ENCODE measurements around the gene ELMO3.

Gene ELMO3

GRCh38 chr16:67183284-67183626 is 15.7 kb upstream of the ELMO3 start:
- H3K4me1 ChIP-seq (ENCODE audit: control insufficient read depth in 2 of 2, insufficient read depth in 2 of 2, low read length in 2 of 2): peaks cover 28 to 31% of the 10 kb centered on the region in 2 donors
- peak overlapping the region; percentile 97 for H3K27ac ChIP-seq (ENCODE audit: low read depth in 2 of 2, low read length in 2 of 2)

GRCh38 chr16:67183627-67184452 is 15.1 kb upstream of the ELMO3 start, which contains the start of gene MATCAP1:
MATCAP1 (minus strand) TSS chr16:67183963; CDS start chr16:67180610, 3,353 bp downstream.
- H3K27me3 ChIP-seq (ENCODE audit: control insufficient read depth in 2 of 2, insufficient read depth in 2 of 2, low read length in 2 of 2): peaks cover 0 to 2% of the 10 kb centered on the region in 2 donors

More at GRCh38 chr16:67183284-67183626, 15.7 kb upstream of the ELMO3 start:
- Histone ChIP-seq H3K27me3 (ENCODE audit: control insufficient read depth in 2 of 2, insufficient read depth in 2 of 2, low read length in 2 of 2) (peaks cover 0 to 2% of the 10 kb centered on the region in 2 donors), H3K9me3 (ENCODE audit: control insufficient read depth in 2 of 2, low read length in 2 of 2) (no peaks in the 10 kb centered on the region), H3K9ac (ENCODE audit: low read depth in 1 of 2, low read length in 2 of 2) (peak overlapping the region; percentile 85 to 93), H3K4me3 (ENCODE audit: low read length in 2 of 2) (peak overlapping the region; percentile 86 to 92), H3K36me3 (ENCODE audit: control insufficient read depth in 2 of 2, insufficient read depth in 2 of 2, low read length in 2 of 2) (no peaks in the 10 kb centered on the region)

GRCh38 chr16:67184453-67184994 is 14.4 kb upstream of the ELMO3 start:
- peak overlapping the region; percentile 97 for H3K27ac ChIP-seq (ENCODE audit: low read depth in 2 of 2, low read length in 2 of 2)
- H3K4me3 ChIP-seq (ENCODE audit: low read length in 2 of 2): peak overlapping the region; percentile 86 to 92
- peaks cover 24% of the 10 kb centered on the region in 2 donors for H3K4me1 ChIP-seq (ENCODE audit: control insufficient read depth in 2 of 2, insufficient read depth in 2 of 2, low read length in 2 of 2)
- no peaks in the 10 kb centered on the region for H3K36me3 ChIP-seq (ENCODE audit: control insufficient read depth in 2 of 2, insufficient read depth in 2 of 2, low read length in 2 of 2)
- no peaks in the 10 kb centered on the region for H3K9me3 ChIP-seq (ENCODE audit: control insufficient read depth in 2 of 2, low read length in 2 of 2)
- peak overlapping the region; percentile 85 to 93 for H3K9ac ChIP-seq (ENCODE audit: low read depth in 1 of 2, low read length in 2 of 2)
- peaks cover 0 to 2% of the 10 kb centered on the region in 2 donors for H3K27me3 ChIP-seq (ENCODE audit: control insufficient read depth in 2 of 2, insufficient read depth in 2 of 2, low read length in 2 of 2)

More at GRCh38 chr16:67183627-67184452, 15.1 kb upstream of the ELMO3 start, which contains the start of gene MATCAP1:
- peak within 1 kb of the TSS; percentile 97 for H3K27ac ChIP-seq (ENCODE audit: low read depth in 2 of 2, low read length in 2 of 2)
- no peaks in the 10 kb centered on the region for H3K9me3 ChIP-seq (ENCODE audit: control insufficient read depth in 2 of 2, low read length in 2 of 2)
- peak within 1 kb of the TSS; percentile 86 to 92 for H3K4me3 ChIP-seq (ENCODE audit: low read length in 2 of 2)
- no peaks in the 10 kb centered on the region for H3K36me3 ChIP-seq (ENCODE audit: control insufficient read depth in 2 of 2, insufficient read depth in 2 of 2, low read length in 2 of 2)
- peak within 1 kb of the TSS; percentile 85 to 93 for H3K9ac ChIP-seq (ENCODE audit: low read depth in 1 of 2, low read length in 2 of 2)
- peaks cover 26% of the 10 kb centered on the region in 2 donors for H3K4me1 ChIP-seq (ENCODE audit: control insufficient read depth in 2 of 2, insufficient read depth in 2 of 2, low read length in 2 of 2)

GRCh38 chr16:67184995-67185650 is 13.8 kb upstream of the ELMO3 start:
- Histone ChIP-seq H3K4me3 (ENCODE audit: low read length in 2 of 2) (peak overlapping the region; percentile 64 to 92), H3K27ac (ENCODE audit: low read depth in 2 of 2, low read length in 2 of 2) (no peak overlapping the region), H3K36me3 (ENCODE audit: control insufficient read depth in 2 of 2, insufficient read depth in 2 of 2, low read length in 2 of 2) (no peaks in the 10 kb centered on the region), H3K27me3 (ENCODE audit: control insufficient read depth in 2 of 2, insufficient read depth in 2 of 2, low read length in 2 of 2) (peaks cover 0 to 2% of the 10 kb centered on the region in 2 donors), H3K4me1 (ENCODE audit: control insufficient read depth in 2 of 2, insufficient read depth in 2 of 2, low read length in 2 of 2) (peaks cover 24% of the 10 kb centered on the region in 2 donors), H3K9ac (ENCODE audit: low read depth in 1 of 2, low read length in 2 of 2) (peak overlapping the region; percentile 14 to 93), H3K9me3 (ENCODE audit: control insufficient read depth in 2 of 2, low read length in 2 of 2) (no peaks in the 10 kb centered on the region)

- Histone ChIP-seq H3K9me3 (ENCODE audit: control insufficient read depth in 2 of 2, low read length in 2 of 2) (no peaks in the 10 kb centered on the region), H3K27ac (ENCODE audit: low read depth in 2 of 2, low read length in 2 of 2) (no peak overlapping the region), H3K9ac (ENCODE audit: low read depth in 1 of 2, low read length in 2 of 2) (peak overlapping the region; percentile 14), H3K36me3 (ENCODE audit: control insufficient read depth in 2 of 2, insufficient read depth in 2 of 2, low read length in 2 of 2) (no peaks in the 10 kb centered on the region), H3K4me3 (ENCODE audit: low read length in 2 of 2) (peak overlapping the region in 1 of 2 donors; percentile 64), H3K4me1 (ENCODE audit: control insufficient read depth in 2 of 2, insufficient read depth in 2 of 2, low read length in 2 of 2) (peaks cover 26 to 29% of the 10 kb centered on the region in 2 donors), H3K27me3 (ENCODE audit: control insufficient read depth in 2 of 2, insufficient read depth in 2 of 2, low read length in 2 of 2) (peaks cover 0 to 2% of the 10 kb centered on the region in 2 donors)
These were observed 13.2 kb upstream of the ELMO3 start for GRCh38 chr16:67185651-67186134.

GRCh38 chr16:67186550-67186950 is 12.4 kb upstream of the ELMO3 start:
- H3K4me1 ChIP-seq (ENCODE audit: control insufficient read depth in 2 of 2, insufficient read depth in 2 of 2, low read length in 2 of 2): peaks cover 31 to 32% of the 10 kb centered on the region in 2 donors
- H3K27me3 ChIP-seq (ENCODE audit: control insufficient read depth in 2 of 2, insufficient read depth in 2 of 2, low read length in 2 of 2): peaks cover 0 to 2% of the 10 kb centered on the region in 2 donors
- no peak overlapping the region for H3K9ac ChIP-seq (ENCODE audit: low read depth in 1 of 2, low read length in 2 of 2)
- no peaks in the 10 kb centered on the region for H3K36me3 ChIP-seq (ENCODE audit: control insufficient read depth in 2 of 2, insufficient read depth in 2 of 2, low read length in 2 of 2)
- no peak overlapping the region for H3K27ac ChIP-seq (ENCODE audit: low read depth in 2 of 2, low read length in 2 of 2)
- no peak overlapping the region for H3K4me3 ChIP-seq (ENCODE audit: low read length in 2 of 2)
- H3K9me3 ChIP-seq (ENCODE audit: control insufficient read depth in 2 of 2, low read length in 2 of 2): no peaks in the 10 kb centered on the region

GRCh38 chr16:67187175-67187890 is 11.6 kb upstream of the ELMO3 start:
- Histone ChIP-seq H3K9me3 (ENCODE audit: control insufficient read depth in 2 of 2, low read length in 2 of 2) (no peaks in the 10 kb centered on the region), H3K4me1 (ENCODE audit: control insufficient read depth in 2 of 2, insufficient read depth in 2 of 2, low read length in 2 of 2) (peaks cover 34 to 35% of the 10 kb centered on the region in 2 donors), H3K36me3 (ENCODE audit: control insufficient read depth in 2 of 2, insufficient read depth in 2 of 2, low read length in 2 of 2) (no peaks in the 10 kb centered on the region), H3K9ac (ENCODE audit: low read depth in 1 of 2, low read length in 2 of 2) (no peak overlapping the region), H3K4me3 (ENCODE audit: low read length in 2 of 2) (no peak overlapping the region), H3K27ac (ENCODE audit: low read depth in 2 of 2, low read length in 2 of 2) (no peak overlapping the region), H3K27me3 (ENCODE audit: control insufficient read depth in 2 of 2, insufficient read depth in 2 of 2, low read length in 2 of 2) (peaks cover 0 to 2% of the 10 kb centered on the region in 2 donors)

- H3K4me1 ChIP-seq (ENCODE audit: control insufficient read depth in 2 of 2, insufficient read depth in 2 of 2, low read length in 2 of 2): peaks cover 39% of the 10 kb centered on the region in 2 donors
- no peak overlapping the region for H3K9ac ChIP-seq (ENCODE audit: low read depth in 1 of 2, low read length in 2 of 2)
These were observed 10.6 kb upstream of the ELMO3 start for GRCh38 chr16:67188323-67188722.

GRCh38 chr16:67188798-67189197 is 10.1 kb upstream of the ELMO3 start:
- peaks cover 41 to 42% of the 10 kb centered on the region in 2 donors for H3K4me1 ChIP-seq (ENCODE audit: control insufficient read depth in 2 of 2, insufficient read depth in 2 of 2, low read length in 2 of 2)
- no peaks in the 10 kb centered on the region for H3K9me3 ChIP-seq (ENCODE audit: control insufficient read depth in 2 of 2, low read length in 2 of 2)
- H3K27ac ChIP-seq (ENCODE audit: low read depth in 2 of 2, low read length in 2 of 2): no peak overlapping the region
- H3K9ac ChIP-seq (ENCODE audit: low read depth in 1 of 2, low read length in 2 of 2): no peak overlapping the region
- peaks cover 3 to 6% of the 10 kb centered on the region in 2 donors for H3K36me3 ChIP-seq (ENCODE audit: control insufficient read depth in 2 of 2, insufficient read depth in 2 of 2, low read length in 2 of 2)
- H3K27me3 ChIP-seq (ENCODE audit: control insufficient read depth in 2 of 2, insufficient read depth in 2 of 2, low read length in 2 of 2): peaks cover 0 to 2% of the 10 kb centered on the region in 2 donors
- H3K4me3 ChIP-seq (ENCODE audit: low read length in 2 of 2): no peak overlapping the region

More at GRCh38 chr16:67188323-67188722, 10.6 kb upstream of the ELMO3 start:
- peaks cover 0 to 2% of the 10 kb centered on the region in 2 donors for H3K36me3 ChIP-seq (ENCODE audit: control insufficient read depth in 2 of 2, insufficient read depth in 2 of 2, low read length in 2 of 2)
- no peaks in the 10 kb centered on the region for H3K9me3 ChIP-seq (ENCODE audit: control insufficient read depth in 2 of 2, low read length in 2 of 2)
- H3K4me3 ChIP-seq (ENCODE audit: low read length in 2 of 2): no peak overlapping the region
- no peak overlapping the region for H3K27ac ChIP-seq (ENCODE audit: low read depth in 2 of 2, low read length in 2 of 2)
- H3K27me3 ChIP-seq (ENCODE audit: control insufficient read depth in 2 of 2, insufficient read depth in 2 of 2, low read length in 2 of 2): peaks cover 0 to 2% of the 10 kb centered on the region in 2 donors
